HepG2 (cell line): ENCODE results near the gene MCMBP. TPM values are rescaled to one million over a fixed set of nuclear protein-coding genes. Genes with fewer than 3 reads are reported as not detected.

Source experiments
- ATF4 ChIP-seq, 2 experiments: fragments of 450-650 bp in 1 of 2; sonication (generic) in 1 of 2; formaldehyde crosslinking; IDR thresholded peaks; 2 replicates each; pipeline versions ENCODE4 v1.5.0 to v1.8.0; 2020 to 2022; ENCODE audit warnings: mild to moderate bottlenecking in 1 of 2, missing genetic modification reagents in 1 of 2
- CBFB ChIP-seq: sonication (generic); formaldehyde crosslinking; IDR thresholded peaks from 2 replicates; pipeline ENCODE4 v1.4.0; 2020; ENCODE audit warnings: missing genetic modification reagents
- DBP ChIP-seq: sonication (generic); formaldehyde crosslinking; IDR thresholded peaks from 2 replicates; pipeline ENCODE4 v1.4.0; 2020; ENCODE audit warnings: missing genetic modification reagents; ENCODE audit errors: not compliant biosample characterization
- DNMT3B ChIP-seq: conservative IDR thresholded peaks from 2 replicates; pipeline ENCODE4 v1.6.1; 2016; ENCODE audit warnings: missing biosample characterization, control low read depth
- ETV5 ChIP-seq: IDR thresholded peaks from 2 replicates; pipeline ENCODE4 v1.6.1; 2018; ENCODE audit warnings: missing biosample characterization, missing genetic modification reagents, inconsistent platforms, borderline replicate concordance
- KAT8 ChIP-seq: IDR thresholded peaks from 2 replicates; pipeline ENCODE4 v1.6.1; 2016; ENCODE audit warnings: missing genetic modification reagents, missing compliant biosample characterization
- NFYC ChIP-seq: IDR thresholded peaks from 2 replicates; pipeline ENCODE4 v1.6.1; 2016; ENCODE audit warnings: missing genetic modification reagents, missing compliant biosample characterization
- NR2F2 ChIP-seq: IDR thresholded peaks from 2 replicates; pipeline ENCODE4 v1.6.1; 2012; ENCODE audit warnings: low read depth, inconsistent platforms, borderline replicate concordance
- PREB ChIP-seq: sonication (generic); formaldehyde crosslinking; IDR thresholded peaks from 2 replicates; pipeline ENCODE4 v1.4.0; 2020; ENCODE audit warnings: missing genetic modification reagents
- RBM22 ChIP-seq: fragments of 200-400 bp; formaldehyde crosslinking; optimal IDR thresholded peaks from 2 replicates; pipeline ENCODE3; 2017; ENCODE audit warnings: mild to moderate bottlenecking, low read length, moderate library complexity
- ZGPAT ChIP-seq: IDR thresholded peaks from 2 replicates; pipeline ENCODE4 v1.6.1; 2016; ENCODE audit warnings: mild to moderate bottlenecking
- ZMAT3 ChIP-seq: sonication (generic); formaldehyde crosslinking; conservative IDR thresholded peaks from 2 replicates; pipeline ENCODE4 v1.7.0; 2021; ENCODE audit warnings: missing genetic modification reagents
- ZNF205 ChIP-seq: IDR thresholded peaks from 2 replicates; pipeline ENCODE4 v1.6.1; 2018; ENCODE audit warnings: missing biosample characterization, missing genetic modification reagents
- ZNF253 ChIP-seq: sonication (generic); formaldehyde crosslinking; IDR thresholded peaks from 2 replicates; pipeline ENCODE4 v1.8.0; 2022; ENCODE audit warnings: mild to moderate bottlenecking, missing genetic modification reagents, borderline replicate concordance
- ZNF329 ChIP-seq: sonication (generic); formaldehyde crosslinking; IDR thresholded peaks from 2 replicates; pipeline ENCODE4 v1.9.0; 2021; ENCODE audit warnings: low read depth, mild to moderate bottlenecking, missing genetic modification reagents
- ZNF367 ChIP-seq: sonication (generic); formaldehyde crosslinking; IDR thresholded peaks from 2 replicates; pipeline ENCODE4 v1.4.0; 2020; ENCODE audit warnings: missing genetic modification reagents, borderline replicate concordance
- ZNF432 ChIP-seq: sonication (generic); formaldehyde crosslinking; IDR thresholded peaks from 2 replicates; pipeline ENCODE4 v1.5.0; 2020; ENCODE audit warnings: missing genetic modification reagents, mild to moderate bottlenecking, borderline replicate concordance
- ZNF446 ChIP-seq: sonication (generic); formaldehyde crosslinking; IDR thresholded peaks from 2 replicates; pipeline ENCODE4 v1.5.0; 2020; ENCODE audit warnings: mild to moderate bottlenecking, missing genetic modification reagents
- ZNF451 ChIP-seq: sonication (generic); formaldehyde crosslinking; IDR thresholded peaks from 2 replicates; pipeline ENCODE4 v1.5.0; 2020; ENCODE audit warnings: mild to moderate bottlenecking, missing genetic modification reagents
- ZNF639 ChIP-seq: conservative IDR thresholded peaks from 2 replicates; pipeline ENCODE4 v1.6.1; 2018; ENCODE audit warnings: missing genetic modification reagents
- ZNF746 ChIP-seq: sonication (generic); formaldehyde crosslinking; IDR thresholded peaks from 2 replicates; pipeline ENCODE4 v1.8.0; 2022; ENCODE audit warnings: mild to moderate bottlenecking, missing genetic modification reagents
- ZNF768 ChIP-seq: sonication (generic); formaldehyde crosslinking; IDR thresholded peaks from 2 replicates; pipeline ENCODE4 v1.4.0; 2020; ENCODE audit warnings: missing genetic modification reagents
- ZNF792 ChIP-seq: IDR thresholded peaks from 2 replicates; pipeline ENCODE4 v1.6.1; 2016
- ZSCAN9 ChIP-seq: IDR thresholded peaks from 2 replicates; pipeline ENCODE4 v1.6.1; 2016; ENCODE audit warnings: borderline replicate concordance
- ZZZ3 ChIP-seq: sonication (generic); formaldehyde crosslinking; IDR thresholded peaks from 2 replicates; pipeline ENCODE4 v1.4.0; 2020; ENCODE audit warnings: missing genetic modification reagents, mild to moderate bottlenecking, borderline replicate concordance
- polyA plus RNA-seq, 8 experiments: library from polyadenylated mRNA; depleted of rRNA in 3 of 8; stranded (reverse) in 7 of 8; unstranded in 1 of 8; fragments of >200 nt; fragmentation: Illumina TruSeq in 4 of 8; extraction: Trizol in 4 of 8; gene quantifications; 2 replicates each; pipeline versions ENCODE4 v1.2.1 to v1.2.3, GENCODE V29; 2011 to 2016; ENCODE audit warnings: low read depth in 4 of 8, missing spikeins in 1 of 8, mixed read lengths in 1 of 8; ENCODE audit not compliant: insufficient read depth in 1 of 8
- total RNA-seq, 5 experiments: library from RNA; depleted of rRNA; stranded (reverse); fragments of >200 nt; fragmentation: Illumina TruSeq; extraction: Trizol; gene quantifications; 2 replicates each; pipeline ENCODE4 v1.2.3, GENCODE V29; 2016; ENCODE audit warnings: low read depth in 1 of 5

The MCMBP gene
- total and polyA plus RNA-seq, 2 of the 13 experiments (the other 11 are each of a cell fraction or from before 2014, with no cell fraction given) = 35.7 to 62.4 TPM

- no peak for TF ChIP-seq ZNF639 (CRISPR knock-in tag)
- no peak for TF ChIP-seq ZNF367 (CRISPR knock-in tag)
- TF ChIP-seq ZZZ3 (CRISPR knock-in tag) = no peak
- peak; percentile 35; the same call in 1 of the 2 replicates for TF ChIP-seq ZNF746 (CRISPR knock-in tag)
- TF ChIP-seq NR2F2 = no peak
- TF ChIP-seq ZNF451 = no peak
- TF ChIP-seq ETV5 (CRISPR knock-in tag) = peak; percentile 75; the same call in 1 of the 2 replicates
- TF ChIP-seq NFYC (CRISPR knock-in tag) = no peak
- TF ChIP-seq ATF4 (CRISPR knock-in tag; IDR thresholded peaks at IDR 0.05) = 0 out of 4 replicates have a peak, but pooled peaks of 1 of the 2 experiments have one; percentile 12
- peak; percentile 21; the same call in 1 of the 2 replicates for TF ChIP-seq ZNF446 (CRISPR knock-in tag)
- no peak for TF ChIP-seq DNMT3B (CRISPR knock-in tag)
- TF ChIP-seq KAT8 = peak; percentile 47
- no peak for TF ChIP-seq ZMAT3 (CRISPR knock-in tag)
- no peak for TF ChIP-seq ZNF253 (CRISPR knock-in tag)
- TF ChIP-seq CBFB = no peak
- TF ChIP-seq ZSCAN9 (CRISPR knock-in tag) = no peak
- TF ChIP-seq RBM22 = no peak
- TF ChIP-seq ZNF205 (CRISPR knock-in tag) = no peak
- TF ChIP-seq ZNF329 = no peak
- TF ChIP-seq ZNF768 (CRISPR knock-in tag) = 0 out of 2 replicates have a peak, but pooled peaks have one; percentile 31
- TF ChIP-seq DBP = no peak
- TF ChIP-seq ZNF792 (CRISPR knock-in tag) = no peak
- no peak for TF ChIP-seq ZNF432 (CRISPR knock-in tag)
- TF ChIP-seq ZGPAT (CRISPR knock-in tag) = 0 out of 2 replicates have a peak, but pooled peaks have one; percentile 23
- TF ChIP-seq PREB (CRISPR knock-in tag) = no peak
These were observed 598 bp downstream of the MCMBP start (continued) for GRCh38 chr10:119871881-119872609.
